ENCODE results near the gene ALDH7A1.
"Not testable (repeated sequence)": the region's sequence is repeated elsewhere in the genome, so short reads cannot be mapped to it uniquely, and the experiment has no call there.

The ALDH7A1 gene

DNA sequence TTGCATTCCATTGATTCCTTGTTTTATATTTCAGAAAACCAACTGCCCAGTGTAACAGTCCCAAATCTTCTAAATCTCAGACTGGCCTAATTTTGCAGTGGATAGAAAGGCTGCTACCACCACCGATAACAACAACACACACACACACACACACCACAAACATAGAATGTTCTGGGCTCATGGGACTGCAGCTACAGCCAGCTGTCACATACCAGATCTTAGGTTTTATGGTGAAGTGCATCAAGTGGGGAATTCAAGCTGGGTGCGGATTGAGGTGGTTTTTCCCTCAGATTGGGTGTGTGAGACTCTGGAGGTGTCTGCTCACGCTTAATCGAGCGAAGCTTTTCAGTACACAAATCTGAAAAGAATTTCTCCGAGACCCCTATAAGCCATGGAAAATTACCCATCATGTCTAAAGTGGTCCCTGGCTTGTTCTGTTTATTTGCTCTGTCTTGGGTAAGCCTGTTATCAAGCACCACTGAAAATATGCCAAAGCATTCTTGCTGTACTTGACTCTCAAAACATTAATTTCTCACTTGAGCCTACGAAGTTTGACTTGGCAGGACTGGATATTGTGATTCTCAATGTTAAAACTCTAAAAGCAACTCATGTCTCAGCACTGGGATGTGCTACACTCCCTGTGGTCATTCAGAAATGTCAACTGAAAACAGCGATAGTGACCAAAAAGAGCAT lies 71.1 kb downstream of the ALDH7A1 start:
- Histone ChIP-seq H3K4me3 (ENCODE audit: insufficient read depth, low read depth, low read length) (no peak overlapping the region), H3K27ac (ENCODE audit: insufficient read depth, low read depth, low read length, poor library complexity, severe bottlenecking) (no peak overlapping the region), H3K27me3 (ENCODE audit: control insufficient read depth, insufficient read depth, low read length, poor library complexity, severe bottlenecking) (no peaks in the 10 kb centered on the region), H3K9me3 (ENCODE audit: control insufficient read depth, low read length) (no peaks in the 10 kb centered on the region), H3K4me1 (ENCODE audit: control insufficient read depth, insufficient read depth, low read length) (peaks cover 6% of the 10 kb centered on the region), H3K36me3 (ENCODE audit: control insufficient read depth, insufficient read depth, low read length) (no peaks in the 10 kb centered on the region)
- 81 to 86% methylated on average over 8 of the region's 8 CpGs for WGBS, 2 experiments

DNA sequence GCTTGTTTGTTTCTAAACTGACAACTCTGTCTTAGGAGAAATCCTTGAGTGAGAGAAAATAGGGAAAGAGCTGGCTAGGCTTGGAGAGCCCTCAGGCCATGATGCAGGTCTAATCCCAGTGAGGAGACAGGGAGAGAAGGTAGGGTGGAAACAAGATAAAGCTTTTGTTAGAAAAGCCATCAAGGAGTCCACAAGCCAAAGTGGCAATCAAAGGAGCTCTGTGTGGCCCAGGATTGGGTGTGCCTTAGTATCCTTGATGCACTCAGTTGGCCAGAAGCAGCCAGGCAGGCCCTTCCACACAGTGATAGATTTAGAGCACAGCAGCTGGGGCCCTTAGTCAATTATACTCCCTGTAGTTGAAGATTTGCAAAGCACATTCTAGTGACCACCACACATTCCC lies 73.9 kb downstream of the ALDH7A1 start:
- Histone ChIP-seq H3K9me3 (ENCODE audit: control insufficient read depth, low read length) (no peaks in the 10 kb centered on the region), H3K36me3 (ENCODE audit: control insufficient read depth, insufficient read depth, low read length) (no peaks in the 10 kb centered on the region), H3K4me3 (ENCODE audit: insufficient read depth, low read depth, low read length) (no peak overlapping the region), H3K27me3 (ENCODE audit: control insufficient read depth, insufficient read depth, low read length, poor library complexity, severe bottlenecking) (no peaks in the 10 kb centered on the region), H3K27ac (ENCODE audit: insufficient read depth, low read depth, low read length, poor library complexity, severe bottlenecking) (no peak overlapping the region), H3K4me1 (ENCODE audit: control insufficient read depth, insufficient read depth, low read length) (peaks cover 6% of the 10 kb centered on the region)

- Histone ChIP-seq H3K36me3 (ENCODE audit: control insufficient read depth, insufficient read depth, low read length) (no peaks in the 10 kb centered on the region), H3K27ac (ENCODE audit: insufficient read depth, low read depth, low read length, poor library complexity, severe bottlenecking) (no peak overlapping the region), H3K9me3 (ENCODE audit: control insufficient read depth, low read length) (no peaks in the 10 kb centered on the region), H3K4me3 (ENCODE audit: insufficient read depth, low read depth, low read length) (no peak overlapping the region), H3K4me1 (ENCODE audit: control insufficient read depth, insufficient read depth, low read length) (peaks cover 6% of the 10 kb centered on the region), H3K27me3 (ENCODE audit: control insufficient read depth, insufficient read depth, low read length, poor library complexity, severe bottlenecking) (no peaks in the 10 kb centered on the region)
Observed at GRCh38 chr5:126520593-126520953, 74.4 kb downstream of the ALDH7A1 start.

GRCh38 chr5:126519637-126520592 lies 75.1 kb downstream of the ALDH7A1 start:
- no peaks in the 10 kb centered on the region for H3K36me3 ChIP-seq (ENCODE audit: control insufficient read depth, insufficient read depth, low read length)
- no peaks in the 10 kb centered on the region for H3K27me3 ChIP-seq (ENCODE audit: control insufficient read depth, insufficient read depth, low read length, poor library complexity, severe bottlenecking)
- peaks cover 6% of the 10 kb centered on the region for H3K4me1 ChIP-seq (ENCODE audit: control insufficient read depth, insufficient read depth, low read length)
- WGBS, 2 experiments = 71 to 73% methylated on average over 5 to 6 of the region's 6 CpGs
- no peaks in the 10 kb centered on the region for H3K9me3 ChIP-seq (ENCODE audit: control insufficient read depth, low read length)
- no peak overlapping the region for H3K4me3 ChIP-seq (ENCODE audit: insufficient read depth, low read depth, low read length)
- no peak overlapping the region for H3K27ac ChIP-seq (ENCODE audit: insufficient read depth, low read depth, low read length, poor library complexity, severe bottlenecking)

GRCh38 chr5:126519223-126519622 lies 75.8 kb downstream of the ALDH7A1 start:
- not testable (repeated sequence) for H3K4me1 ChIP-seq (ENCODE audit: control insufficient read depth, insufficient read depth, low read length); H3K27ac ChIP-seq (ENCODE audit: insufficient read depth, low read depth, low read length, poor library complexity, severe bottlenecking); H3K4me3 ChIP-seq (ENCODE audit: insufficient read depth, low read depth, low read length); H3K27me3 ChIP-seq (ENCODE audit: control insufficient read depth, insufficient read depth, low read length, poor library complexity, severe bottlenecking); H3K36me3 ChIP-seq (ENCODE audit: control insufficient read depth, insufficient read depth, low read length); H3K9me3 ChIP-seq (ENCODE audit: control insufficient read depth, low read length)
- 88 to 92% methylated on average over 4 of the region's 4 CpGs for WGBS, 2 experiments

DNA sequence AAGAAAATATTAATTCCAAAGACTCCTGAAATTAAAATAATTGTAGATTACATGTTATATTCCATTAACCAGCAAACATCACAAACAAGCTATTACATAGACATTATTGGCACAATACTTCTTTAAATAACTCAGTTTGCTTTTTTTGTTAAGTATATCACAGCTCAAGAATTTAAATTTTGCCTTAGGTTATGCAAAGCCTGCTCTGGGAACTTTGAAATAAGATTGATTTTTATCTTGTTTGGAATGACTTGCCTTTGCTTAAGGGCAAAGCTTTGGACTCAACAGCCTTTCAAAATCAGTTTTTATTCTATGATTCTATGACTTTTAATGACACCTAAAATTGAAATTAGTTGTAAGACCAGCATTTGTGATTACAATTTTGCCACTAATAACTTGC lies 78.2 kb downstream of the ALDH7A1 start:
- H3K27me3 ChIP-seq (ENCODE audit: control insufficient read depth, insufficient read depth, low read length, poor library complexity, severe bottlenecking) = no peaks in the 10 kb centered on the region
- H3K9me3 ChIP-seq (ENCODE audit: control insufficient read depth, low read length) = no peaks in the 10 kb centered on the region
- no peak overlapping the region for H3K4me3 ChIP-seq (ENCODE audit: insufficient read depth, low read depth, low read length)
- H3K36me3 ChIP-seq (ENCODE audit: control insufficient read depth, insufficient read depth, low read length) = no peaks in the 10 kb centered on the region
- H3K4me1 ChIP-seq (ENCODE audit: control insufficient read depth, insufficient read depth, low read length) = peaks cover 12% of the 10 kb centered on the region
- no peak overlapping the region for H3K27ac ChIP-seq (ENCODE audit: insufficient read depth, low read depth, low read length, poor library complexity, severe bottlenecking)

DNA sequence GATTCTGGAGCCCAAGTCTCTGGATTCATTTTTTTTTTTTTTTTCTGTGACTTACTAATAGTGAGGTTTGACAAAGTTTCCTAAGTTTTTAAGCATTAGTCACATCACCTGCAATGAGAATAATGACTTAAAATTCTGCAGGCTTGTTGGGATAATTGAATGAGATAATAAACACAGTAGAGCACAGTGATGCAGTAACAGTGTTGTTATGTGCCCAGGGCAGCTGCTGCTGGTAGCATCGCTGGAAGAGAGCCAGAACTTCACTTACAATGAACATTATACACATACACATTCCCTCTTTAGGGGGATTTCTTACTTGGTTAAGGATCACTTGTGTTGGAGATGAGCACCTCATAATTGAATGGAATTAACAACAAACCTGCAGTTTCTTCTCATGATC lies 78.9 kb downstream of the ALDH7A1 start:
- Histone ChIP-seq H3K4me3 (ENCODE audit: insufficient read depth, low read depth, low read length) (no peak overlapping the region), H3K27me3 (ENCODE audit: control insufficient read depth, insufficient read depth, low read length, poor library complexity, severe bottlenecking) (no peaks in the 10 kb centered on the region), H3K9me3 (ENCODE audit: control insufficient read depth, low read length) (no peaks in the 10 kb centered on the region), H3K36me3 (ENCODE audit: control insufficient read depth, insufficient read depth, low read length) (no peaks in the 10 kb centered on the region), H3K4me1 (ENCODE audit: control insufficient read depth, insufficient read depth, low read length) (peaks cover 12% of the 10 kb centered on the region), H3K27ac (ENCODE audit: insufficient read depth, low read depth, low read length, poor library complexity, severe bottlenecking) (no peak overlapping the region)
- 67 to 88% methylated on average over 1 of the region's 1 CpG for WGBS, 2 experiments

- no peak overlapping the region for H3K4me3 ChIP-seq (ENCODE audit: insufficient read depth, low read depth, low read length)
- no peaks in the 10 kb centered on the region for H3K36me3 ChIP-seq (ENCODE audit: control insufficient read depth, insufficient read depth, low read length)
- no peaks in the 10 kb centered on the region for H3K9me3 ChIP-seq (ENCODE audit: control insufficient read depth, low read length)
- H3K27ac ChIP-seq (ENCODE audit: insufficient read depth, low read depth, low read length, poor library complexity, severe bottlenecking) = no peak overlapping the region
- peaks cover 12% of the 10 kb centered on the region for H3K4me1 ChIP-seq (ENCODE audit: control insufficient read depth, insufficient read depth, low read length)
- H3K27me3 ChIP-seq (ENCODE audit: control insufficient read depth, insufficient read depth, low read length, poor library complexity, severe bottlenecking) = no peaks in the 10 kb centered on the region
Observed at GRCh38 chr5:126515337-126515736, 79.7 kb downstream of the ALDH7A1 start.

DNA sequence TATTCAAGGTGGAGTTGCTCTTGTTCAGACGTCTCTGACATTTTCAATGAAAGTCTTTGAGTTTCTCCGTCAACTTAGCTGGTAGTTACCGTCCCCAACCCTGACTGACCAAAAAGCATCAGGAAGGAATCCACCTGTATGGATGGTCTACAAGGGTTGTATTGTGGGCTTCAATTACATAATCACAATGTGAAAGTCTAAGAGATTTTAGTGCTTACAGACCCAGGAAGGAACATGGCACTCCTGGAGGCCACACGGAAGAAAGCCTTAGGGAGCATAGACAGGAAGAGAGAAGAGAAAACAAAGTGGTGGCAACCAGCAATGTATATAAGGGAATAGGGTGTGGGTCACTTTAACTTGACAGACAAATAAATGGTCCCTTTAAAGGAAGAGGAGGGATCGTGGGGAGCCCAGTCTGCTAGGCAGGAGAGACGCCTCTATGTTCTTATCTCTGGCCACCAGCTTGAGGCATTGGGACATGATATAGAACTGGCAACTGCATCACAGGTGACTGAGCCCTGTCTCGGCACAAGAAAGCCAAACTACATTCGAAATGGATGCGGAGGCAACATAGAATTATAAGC lies 80.4 kb downstream of the ALDH7A1 start:
- Histone ChIP-seq H3K9me3 (ENCODE audit: control insufficient read depth, low read length) (no peaks in the 10 kb centered on the region), H3K4me1 (ENCODE audit: control insufficient read depth, insufficient read depth, low read length) (peaks cover 7% of the 10 kb centered on the region), H3K27ac (ENCODE audit: insufficient read depth, low read depth, low read length, poor library complexity, severe bottlenecking) (no peak overlapping the region), H3K4me3 (ENCODE audit: insufficient read depth, low read depth, low read length) (no peak overlapping the region), H3K27me3 (ENCODE audit: control insufficient read depth, insufficient read depth, low read length, poor library complexity, severe bottlenecking) (no peaks in the 10 kb centered on the region), H3K36me3 (ENCODE audit: control insufficient read depth, insufficient read depth, low read length) (no peaks in the 10 kb centered on the region)
- WGBS, 2 experiments = 93% methylated on average over 9 of the region's 9 CpGs

DNA sequence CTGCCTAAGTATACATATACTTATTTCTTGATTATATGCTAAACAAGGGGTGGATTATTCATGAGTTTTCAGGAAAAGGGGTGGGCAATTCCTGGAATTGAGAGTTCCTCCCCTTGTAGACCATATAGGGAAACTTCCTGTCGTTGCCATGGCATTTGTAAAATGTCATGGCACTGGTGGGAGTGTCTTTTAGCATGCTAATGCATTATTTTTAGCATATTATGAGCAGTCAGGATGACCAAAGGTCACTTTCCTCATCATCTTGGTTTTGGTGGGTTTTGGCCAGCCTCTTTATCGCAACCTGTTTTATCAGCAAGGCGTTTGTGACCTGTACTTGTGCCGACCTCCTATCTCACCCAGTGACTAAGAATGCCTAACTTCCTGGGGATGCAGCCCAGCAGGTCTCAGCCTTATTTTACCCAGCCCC lies 80.9 kb downstream of the ALDH7A1 start:
- 88 to 92% methylated on average over 4 of the region's 4 CpGs for WGBS, 2 experiments

More for the DNA sequence above, 80.9 kb downstream of the ALDH7A1 start:
- Histone ChIP-seq H3K36me3 (ENCODE audit: control insufficient read depth, insufficient read depth, low read length) (no peaks in the 10 kb centered on the region), H3K27me3 (ENCODE audit: control insufficient read depth, insufficient read depth, low read length, poor library complexity, severe bottlenecking) (no peaks in the 10 kb centered on the region), H3K4me3 (ENCODE audit: insufficient read depth, low read depth, low read length) (no peak overlapping the region), H3K4me1 (ENCODE audit: control insufficient read depth, insufficient read depth, low read length) (peaks cover 7% of the 10 kb centered on the region), H3K27ac (ENCODE audit: insufficient read depth, low read depth, low read length, poor library complexity, severe bottlenecking) (no peak overlapping the region), H3K9me3 (ENCODE audit: control insufficient read depth, low read length) (no peaks in the 10 kb centered on the region)
